GM10847 (cell line): ENCODE results near the gene RDH5.

Experiments used
- POLR2A ChIP-seq: IDR thresholded peaks from 2 replicates; pipeline ENCODE4 v1.6.1; 2011; ENCODE audit not compliant: insufficient read length; ENCODE audit errors: extremely low read depth

The RDH5 gene

GRCh38 chr12:55720071-55720564 is at the start of gene RDH5:
Gene RDH5 (plus strand): TSS chr12:55720393. CDS start chr12:55721185, 792 bp downstream.
- TF ChIP-seq POLR2A: no peak

- TF ChIP-seq POLR2A: no peak
Observed at GRCh38 chr12:55671746-55672145, 48.4 kb upstream of the RDH5 start.

GRCh38 chr12:55673638-55674037 is 46.6 kb upstream of the RDH5 start:
- no peak for TF ChIP-seq POLR2A

- no peak for TF ChIP-seq POLR2A
Observed at GRCh38 chr12:55675666-55676065, 44.5 kb upstream of the RDH5 start.

- TF ChIP-seq POLR2A: no peak
Observed at GRCh38 chr12:55676707-55677106, 43.5 kb upstream of the RDH5 start.

- no peak for TF ChIP-seq POLR2A
Observed at GRCh38 chr12:55679691-55680090, 40.5 kb upstream of the RDH5 start.

- no peak for TF ChIP-seq POLR2A
Observed at GRCh38 chr12:55681142-55682077, 38.8 kb upstream of the RDH5 start.

- no peak for TF ChIP-seq POLR2A
Observed at GRCh38 chr12:55682087-55682796, 38.0 kb upstream of the RDH5 start.

GRCh38 chr12:55683676-55684075 is 36.5 kb upstream of the RDH5 start:
- no peak for TF ChIP-seq POLR2A

GRCh38 chr12:55684761-55685370 is 35.3 kb upstream of the RDH5 start:
- no peak for TF ChIP-seq POLR2A

GRCh38 chr12:55685671-55686070 is 34.5 kb upstream of the RDH5 start:
- TF ChIP-seq POLR2A: no peak

- no peak for TF ChIP-seq POLR2A
Observed at GRCh38 chr12:55686366-55687010, 33.7 kb upstream of the RDH5 start.

GRCh38 chr12:55687746-55688145 is 32.4 kb upstream of the RDH5 start:
- TF ChIP-seq POLR2A: no peak

GRCh38 chr12:55688716-55689655 is 31.2 kb upstream of the RDH5 start:
- TF ChIP-seq POLR2A: no peak
